Measurements from ENCODE around the gene CRB1.

DNA sequence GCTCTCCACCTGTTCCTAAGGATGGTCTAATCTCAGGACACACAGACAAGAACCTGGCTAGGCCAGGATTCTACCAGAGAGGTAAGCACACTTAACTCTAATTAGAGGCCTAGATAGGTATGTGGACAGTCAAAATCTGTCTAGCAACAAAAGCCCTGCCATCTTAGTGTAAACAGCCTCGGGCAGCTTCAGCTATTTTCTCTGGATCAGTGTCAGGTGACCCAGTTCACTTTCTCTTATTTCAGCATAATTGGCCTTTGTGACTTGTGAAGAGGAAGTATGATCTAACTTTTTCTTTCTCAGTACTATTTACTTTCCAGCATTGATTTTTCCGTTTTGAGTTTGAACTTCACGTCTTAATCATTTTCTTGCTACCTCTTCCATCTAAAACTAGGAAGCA, 217.7 kb downstream of the CRB1 start:
- TF ChIP-seq PPARA (CRISPR knock-in tag; IDR thresholded peaks at IDR 0.05; ENCODE audit: borderline replicate concordance) (no peak), BACH2 (CRISPR knock-in tag; IDR thresholded peaks at IDR 0.05; ENCODE audit: borderline replicate concordance) (no peak), ZFP30 (CRISPR knock-in tag; IDR thresholded peaks at IDR 0.05) (no peak)
- TF ChIP-seq, protein P1, sequence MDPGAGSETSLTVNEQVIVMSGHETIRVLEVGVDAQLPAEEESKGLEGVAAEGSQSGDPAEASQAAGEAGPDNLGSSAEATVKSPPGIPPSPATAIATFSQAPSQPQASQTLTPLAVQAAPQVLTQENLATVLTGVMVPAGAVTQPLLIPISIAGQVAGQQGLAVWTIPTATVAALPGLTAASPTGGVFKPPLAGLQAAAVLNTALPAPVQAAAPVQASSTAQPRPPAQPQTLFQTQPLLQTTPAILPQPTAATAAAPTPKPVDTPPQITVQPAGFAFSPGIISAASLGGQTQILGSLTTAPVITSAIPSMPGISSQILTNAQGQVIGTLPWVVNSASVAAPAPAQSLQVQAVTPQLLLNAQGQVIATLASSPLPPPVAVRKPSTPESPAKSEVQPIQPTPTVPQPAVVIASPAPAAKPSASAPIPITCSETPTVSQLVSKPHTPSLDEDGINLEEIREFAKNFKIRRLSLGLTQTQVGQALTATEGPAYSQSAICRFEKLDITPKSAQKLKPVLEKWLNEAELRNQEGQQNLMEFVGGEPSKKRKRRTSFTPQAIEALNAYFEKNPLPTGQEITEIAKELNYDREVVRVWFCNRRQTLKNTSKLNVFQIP (CRISPR knock-in tag; IDR thresholded peaks at IDR 0.05; ENCODE audit: borderline replicate concordance, low read depth), result no peak
- TF ChIP-seq, protein P2, sequence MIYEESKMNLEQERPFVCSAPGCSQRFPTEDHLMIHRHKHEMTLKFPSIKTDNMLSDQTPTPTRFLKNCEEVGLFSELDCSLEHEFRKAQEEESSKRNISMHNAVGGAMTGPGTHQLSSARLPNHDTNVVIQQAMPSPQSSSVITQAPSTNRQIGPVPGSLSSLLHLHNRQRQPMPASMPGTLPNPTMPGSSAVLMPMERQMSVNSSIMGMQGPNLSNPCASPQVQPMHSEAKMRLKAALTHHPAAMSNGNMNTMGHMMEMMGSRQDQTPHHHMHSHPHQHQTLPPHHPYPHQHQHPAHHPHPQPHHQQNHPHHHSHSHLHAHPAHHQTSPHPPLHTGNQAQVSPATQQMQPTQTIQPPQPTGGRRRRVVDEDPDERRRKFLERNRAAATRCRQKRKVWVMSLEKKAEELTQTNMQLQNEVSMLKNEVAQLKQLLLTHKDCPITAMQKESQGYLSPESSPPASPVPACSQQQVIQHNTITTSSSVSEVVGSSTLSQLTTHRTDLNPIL (CRISPR knock-in tag; IDR thresholded peaks at IDR 0.05; ENCODE audit: low read depth), result no peak
- TF ChIP-seq, protein P3, sequence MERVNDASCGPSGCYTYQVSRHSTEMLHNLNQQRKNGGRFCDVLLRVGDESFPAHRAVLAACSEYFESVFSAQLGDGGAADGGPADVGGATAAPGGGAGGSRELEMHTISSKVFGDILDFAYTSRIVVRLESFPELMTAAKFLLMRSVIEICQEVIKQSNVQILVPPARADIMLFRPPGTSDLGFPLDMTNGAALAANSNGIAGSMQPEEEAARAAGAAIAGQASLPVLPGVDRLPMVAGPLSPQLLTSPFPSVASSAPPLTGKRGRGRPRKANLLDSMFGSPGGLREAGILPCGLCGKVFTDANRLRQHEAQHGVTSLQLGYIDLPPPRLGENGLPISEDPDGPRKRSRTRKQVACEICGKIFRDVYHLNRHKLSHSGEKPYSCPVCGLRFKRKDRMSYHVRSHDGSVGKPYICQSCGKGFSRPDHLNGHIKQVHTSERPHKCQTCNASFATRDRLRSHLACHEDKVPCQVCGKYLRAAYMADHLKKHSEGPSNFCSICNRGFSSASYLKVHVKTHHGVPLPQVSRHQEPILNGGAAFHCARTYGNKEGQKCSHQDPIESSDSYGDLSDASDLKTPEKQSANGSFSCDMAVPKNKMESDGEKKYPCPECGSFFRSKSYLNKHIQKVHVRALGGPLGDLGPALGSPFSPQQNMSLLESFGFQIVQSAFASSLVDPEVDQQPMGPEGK (CRISPR knock-in tag; IDR thresholded peaks at IDR 0.05; ENCODE audit: borderline replicate concordance), result no peak

Measured in SK-N-SH treated with all-trans-retinoic acid at 6 μM for 48 hours (cell line).